CD4-positive, alpha-beta T cell treated with Interleukin-17A for 1 hour (primary cell): Measurements from ENCODE around the gene KIAA0513.

ENCODE experiments used
- DNase-seq: peaks from one replicate; pipeline ENCODE4 v3.0.0-alpha.2; 2020

KIAA0513 gene, protein sequence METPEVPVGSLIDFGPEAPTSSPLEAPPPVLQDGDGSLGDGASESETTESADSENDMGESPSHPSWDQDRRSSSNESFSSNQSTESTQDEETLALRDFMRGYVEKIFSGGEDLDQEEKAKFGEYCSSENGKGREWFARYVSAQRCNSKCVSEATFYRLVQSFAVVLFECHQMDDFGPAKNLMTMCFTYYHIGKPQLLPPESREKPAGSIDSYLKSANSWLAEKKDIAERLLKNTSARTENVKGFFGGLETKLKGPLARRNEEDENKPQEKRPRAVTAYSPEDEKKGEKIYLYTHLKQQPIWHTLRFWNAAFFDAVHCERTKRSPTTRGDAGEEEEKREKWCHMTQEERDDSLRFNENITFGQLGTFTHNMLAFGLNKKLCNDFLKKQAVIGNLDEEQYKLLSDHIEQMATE

DNA sequence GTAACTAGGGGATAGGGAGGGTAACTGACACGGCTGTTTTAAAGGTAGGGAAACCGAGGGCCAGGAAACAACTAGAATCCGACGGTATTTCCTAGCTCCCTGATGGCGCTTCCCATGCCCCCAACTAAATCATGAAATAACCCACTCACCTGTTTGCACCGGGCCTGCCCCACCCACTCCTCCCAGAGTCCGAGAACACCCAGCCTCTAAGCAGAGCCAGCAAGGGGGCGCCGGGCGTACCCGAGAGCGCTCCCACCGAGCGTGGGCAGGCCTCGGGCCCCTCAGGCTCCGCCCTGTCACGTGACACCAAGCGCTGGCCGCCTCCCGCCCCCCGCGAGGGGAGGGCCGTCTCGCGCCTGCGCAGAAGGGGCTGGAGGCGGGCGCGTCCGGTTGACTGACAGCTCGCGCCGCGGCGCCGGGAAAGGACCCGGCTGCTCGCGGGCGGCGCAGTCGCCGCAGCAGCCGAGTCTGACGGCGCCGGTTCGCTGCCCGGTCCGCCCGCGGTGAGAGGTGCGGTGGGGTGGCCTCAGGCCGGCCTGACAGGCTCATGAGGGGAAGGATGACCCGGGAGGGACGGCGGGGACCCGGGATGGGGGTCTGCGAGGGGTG is at the start of gene KIAA0513:
KIAA0513 (plus strand) TSS at position 447 of the 609 bp plus-strand sequence. CDS start 39,277 bp downstream, outside the sequence.
- DNase-seq, result peak; percentile 95

DNA sequence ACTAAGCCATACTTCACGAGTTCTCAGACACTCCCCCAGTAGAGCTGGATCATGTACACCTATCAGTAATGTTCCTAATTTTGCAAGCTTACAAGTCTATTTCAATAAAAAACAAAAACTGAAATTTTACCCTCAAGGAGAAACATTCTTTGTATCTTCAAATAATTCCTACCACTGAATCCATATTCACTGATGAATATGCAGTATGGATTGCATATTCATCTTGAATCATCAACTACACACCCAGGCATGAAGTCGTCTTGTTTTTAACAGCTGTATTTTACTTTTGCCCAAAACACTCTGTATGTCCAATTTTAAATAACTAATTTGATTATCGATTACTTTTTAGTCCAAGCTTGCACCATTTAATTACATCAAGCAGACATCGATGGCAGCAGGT is 48.1 kb upstream of the KIAA0513 start:
- no peak for DNase-seq

- DNase-seq, result peak; percentile 11
Observed at GRCh38 chr16:84982434-84982833, 45.2 kb upstream of the KIAA0513 start.

DNA sequence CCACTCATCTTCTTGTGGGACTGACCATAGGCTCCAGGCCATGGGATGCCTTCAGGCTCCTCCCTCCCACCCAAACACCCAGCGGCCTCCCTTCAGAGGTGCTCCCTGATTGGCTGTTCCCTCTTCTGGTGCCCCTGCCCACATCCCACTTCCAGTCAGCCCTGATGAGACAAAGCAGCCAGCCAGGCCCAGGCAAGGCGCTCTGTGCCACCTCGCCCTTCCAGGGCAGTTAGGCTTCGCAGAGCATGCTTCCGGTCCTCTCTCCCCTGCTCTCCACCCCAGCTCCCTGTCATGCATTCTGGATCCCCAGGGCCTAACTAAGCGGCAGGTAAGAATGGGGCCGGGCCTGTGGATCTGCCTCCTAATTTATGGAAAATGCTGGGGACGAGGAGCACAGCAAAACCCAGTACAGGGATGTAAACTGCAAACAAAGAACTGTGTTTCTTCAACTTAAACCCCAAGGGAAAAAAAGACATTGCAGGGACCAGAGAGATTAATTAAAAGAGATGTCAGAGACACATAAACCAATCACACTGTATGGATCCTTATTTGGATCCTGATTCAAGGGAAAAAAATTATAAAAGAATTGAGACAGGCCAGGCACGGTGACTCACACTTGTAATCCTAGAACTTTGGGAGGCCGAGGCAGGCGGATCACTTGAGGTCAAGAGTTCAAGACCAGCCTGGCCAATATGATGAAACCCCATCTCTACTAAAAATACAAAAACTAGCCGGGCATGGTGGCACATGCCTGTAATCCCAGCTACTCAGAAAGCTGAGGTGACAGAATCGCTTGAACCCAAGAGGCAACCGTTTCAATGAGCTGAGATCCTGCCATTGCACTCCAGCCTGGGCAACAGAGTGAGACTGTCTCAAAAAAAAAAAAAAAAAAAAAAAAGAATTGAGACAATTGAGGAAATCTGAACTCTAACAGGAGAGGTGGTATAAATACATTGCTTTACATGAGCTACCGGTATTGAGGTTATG is 42.2 kb upstream of the KIAA0513 start:
- no peak for DNase-seq

DNA sequence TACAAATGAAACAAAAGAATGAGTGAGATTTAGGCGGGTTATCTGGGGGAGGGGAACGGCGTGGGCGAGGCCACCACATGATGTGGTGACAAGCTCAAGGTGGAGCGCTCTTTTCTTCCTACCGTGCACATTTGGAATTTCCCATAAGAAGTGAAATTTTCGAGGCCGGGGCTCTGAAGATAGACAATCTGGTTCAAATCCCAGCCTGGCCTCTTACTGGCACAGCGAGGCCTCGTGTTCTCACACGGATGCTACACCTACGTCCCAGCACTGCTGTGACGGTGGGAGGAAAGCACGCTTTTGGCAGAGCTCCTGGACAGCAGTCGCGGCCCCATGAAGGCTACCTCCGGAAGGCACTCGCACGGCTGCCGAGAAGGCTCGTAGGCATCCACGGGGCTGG is 41.5 kb upstream of the KIAA0513 start:
- no peak for DNase-seq

DNA sequence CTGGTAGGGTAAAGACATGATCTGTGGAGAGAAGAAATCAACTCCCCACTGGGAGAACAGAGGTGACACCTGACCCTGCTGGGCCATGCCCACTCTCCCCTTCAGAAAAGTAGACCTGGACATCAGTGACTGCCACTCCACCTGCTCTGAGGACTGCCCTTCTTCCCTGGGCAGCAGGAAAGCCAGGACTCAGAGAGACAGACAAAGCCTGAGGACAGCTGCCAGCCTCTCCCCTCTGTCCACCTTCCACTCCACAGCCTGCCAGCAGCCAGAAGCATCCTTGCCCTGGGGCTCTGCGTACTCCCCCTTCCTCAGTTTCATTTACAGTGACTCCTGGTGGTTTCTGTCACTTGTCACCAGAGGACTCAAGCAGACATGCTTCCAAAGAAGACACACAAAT is 40.7 kb upstream of the KIAA0513 start:
- no peak for DNase-seq

GRCh38 chr16:84988328-84989080 is 39.1 kb upstream of the KIAA0513 start:
- no peak for DNase-seq

DNA sequence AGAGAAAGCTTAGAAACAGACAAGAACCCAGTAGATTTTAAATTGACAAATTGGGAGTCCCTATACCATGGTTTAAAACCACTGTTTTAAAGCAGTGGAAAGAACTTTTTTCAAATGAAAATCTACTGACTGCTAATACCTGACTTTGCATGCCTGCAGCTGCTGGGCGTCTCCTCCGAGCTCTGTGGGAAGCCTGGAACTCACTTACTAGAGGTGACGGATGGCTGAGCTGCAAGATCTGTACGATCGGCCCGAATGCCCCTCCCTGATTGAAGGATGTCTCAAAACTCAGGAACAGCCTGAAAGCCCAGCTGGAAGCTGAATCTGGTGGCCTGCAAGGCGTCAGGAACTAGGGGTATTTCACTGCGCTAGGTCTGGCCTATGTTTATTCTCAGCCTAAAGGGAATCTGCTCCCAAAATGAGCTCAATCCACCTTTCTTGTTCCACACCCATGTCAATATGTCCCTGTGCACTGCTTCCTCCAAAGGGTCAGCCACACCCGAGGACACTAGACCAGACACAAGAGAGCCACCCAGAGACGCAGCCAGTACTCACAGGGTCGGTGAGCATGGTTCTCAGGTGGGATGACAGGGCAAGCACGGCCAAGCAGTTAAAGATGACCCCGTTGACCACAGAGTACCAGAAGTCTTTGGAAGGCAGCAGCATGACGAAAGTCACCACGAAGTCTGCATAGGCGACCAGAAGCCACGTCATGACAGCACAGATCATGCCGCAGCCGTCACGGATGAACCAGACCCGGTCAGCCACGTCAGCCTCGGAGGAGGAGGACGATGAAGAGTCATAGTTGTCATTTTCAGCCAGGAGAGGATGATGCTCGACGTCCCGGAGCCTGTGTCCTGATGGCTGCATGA is 37.6 kb upstream of the KIAA0513 start:
- no peak for DNase-seq

- no peak for DNase-seq
Observed at GRCh38 chr16:84990782-84991181, 36.8 kb upstream of the KIAA0513 start.

DNA sequence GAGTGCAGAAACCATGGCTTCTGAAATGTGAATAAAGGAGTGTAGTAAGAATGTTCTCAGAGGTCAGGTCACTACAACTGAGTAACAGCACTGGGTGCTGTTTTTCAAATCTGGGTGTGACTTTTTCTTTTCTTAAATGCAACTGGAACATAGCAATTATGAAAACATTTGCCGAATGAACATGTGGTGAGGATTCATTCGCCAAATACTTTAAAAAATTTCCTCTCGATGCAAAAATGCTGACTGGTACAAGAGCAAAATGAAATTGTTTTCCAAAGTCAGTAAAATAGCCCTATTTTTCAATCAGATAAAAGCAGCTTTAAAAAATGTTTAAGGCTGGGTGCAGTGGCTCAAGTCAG is 34.9 kb upstream of the KIAA0513 start:
- no peak for DNase-seq

DNA sequence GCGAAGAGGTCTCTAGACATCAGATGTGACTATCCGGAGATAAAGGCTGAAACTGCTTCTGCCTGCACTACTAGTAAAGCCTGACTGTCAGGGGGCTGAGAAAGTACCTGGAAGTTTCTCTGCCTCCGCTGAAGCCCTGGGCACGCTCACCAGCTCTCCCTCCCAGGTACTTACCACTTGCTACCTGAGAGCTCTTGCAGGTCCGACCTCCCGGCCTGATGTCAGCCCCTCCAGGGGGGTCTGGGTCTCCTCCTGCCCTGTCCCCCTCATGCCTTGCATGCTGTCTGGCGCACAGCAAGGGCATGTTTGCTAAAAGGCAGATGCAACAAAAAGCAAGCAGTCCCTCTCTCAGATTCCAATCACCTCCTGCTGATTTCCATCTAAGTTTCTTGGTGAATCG is 33.7 kb upstream of the KIAA0513 start:
- no peak for DNase-seq

- DNase-seq, result peak; percentile 52
Observed at GRCh38 chr16:84995663-84996062, 31.9 kb upstream of the KIAA0513 start.

DNA sequence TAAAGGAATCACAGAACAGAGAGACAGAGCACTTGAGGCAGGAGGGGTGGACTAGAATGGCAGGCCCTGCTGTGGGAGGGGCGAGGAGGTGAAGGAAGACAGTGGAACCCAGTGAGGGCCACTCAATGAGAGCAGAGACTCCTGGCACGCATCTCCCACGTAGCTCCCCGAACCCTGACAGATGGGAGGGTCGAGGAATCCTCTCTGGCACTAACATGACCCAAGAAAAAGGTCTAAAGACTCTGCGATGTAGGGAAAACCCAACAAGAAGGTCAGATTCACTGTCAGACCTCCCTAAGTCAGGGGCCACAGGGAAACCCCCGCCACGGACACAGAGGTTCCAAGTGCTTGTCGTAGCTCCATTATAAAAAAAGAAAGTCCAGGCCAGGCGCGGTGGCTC is 31.2 kb upstream of the KIAA0513 start:
- DNase-seq, result no peak

- DNase-seq, result no peak
Observed at GRCh38 chr16:84999200-84999599, 28.4 kb upstream of the KIAA0513 start.

- DNase-seq, result no peak
Observed at GRCh38 chr16:84999857-85000480, 27.6 kb upstream of the KIAA0513 start.

- DNase-seq, result no peak
Observed at GRCh38 chr16:85002099-85002541, 25.5 kb upstream of the KIAA0513 start.

DNA sequence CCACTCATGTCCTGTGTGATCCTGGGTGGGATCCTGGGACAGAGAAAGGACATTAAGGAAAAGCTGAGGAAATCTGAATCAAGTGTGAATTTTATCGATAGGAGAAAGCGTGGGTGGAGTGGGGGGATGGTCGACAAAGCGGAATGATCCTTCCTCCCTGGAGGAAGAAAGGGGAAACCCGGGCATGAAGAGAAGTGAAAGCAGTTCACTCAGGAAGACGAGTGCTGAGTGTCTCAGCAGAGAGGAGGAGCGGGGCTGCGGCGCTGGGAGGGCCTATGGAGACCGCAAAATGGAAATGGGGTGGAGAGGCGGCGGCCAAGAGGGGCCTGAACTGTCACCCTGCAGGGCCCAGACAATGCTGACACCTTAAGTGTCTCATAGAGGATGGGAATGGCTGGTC is 25.0 kb upstream of the KIAA0513 start:
- DNase-seq, result no peak

DNA sequence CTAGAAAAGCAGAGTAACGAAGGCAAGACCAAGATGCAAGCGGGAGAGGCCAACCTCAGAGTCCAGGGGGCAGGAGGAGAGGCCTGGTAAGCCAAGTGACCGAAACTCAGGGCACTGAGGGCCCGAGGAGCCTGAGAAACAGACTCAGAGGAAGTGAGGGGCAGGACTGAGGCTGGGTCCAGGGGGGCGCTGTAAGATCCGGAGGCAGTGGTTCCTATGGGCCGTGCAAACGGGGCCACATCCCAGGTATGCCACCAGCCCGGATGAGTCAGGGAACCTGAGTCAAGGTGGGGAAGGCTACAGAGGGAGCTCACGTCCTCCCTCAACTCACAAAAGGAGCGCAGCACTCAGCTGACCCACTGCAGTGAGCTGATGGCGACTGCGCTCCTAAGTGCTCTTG is 24.5 kb upstream of the KIAA0513 start:
- no peak for DNase-seq

GRCh38 chr16:85003725-85004586 is 23.6 kb upstream of the KIAA0513 start:
- DNase-seq, result no peak

DNA sequence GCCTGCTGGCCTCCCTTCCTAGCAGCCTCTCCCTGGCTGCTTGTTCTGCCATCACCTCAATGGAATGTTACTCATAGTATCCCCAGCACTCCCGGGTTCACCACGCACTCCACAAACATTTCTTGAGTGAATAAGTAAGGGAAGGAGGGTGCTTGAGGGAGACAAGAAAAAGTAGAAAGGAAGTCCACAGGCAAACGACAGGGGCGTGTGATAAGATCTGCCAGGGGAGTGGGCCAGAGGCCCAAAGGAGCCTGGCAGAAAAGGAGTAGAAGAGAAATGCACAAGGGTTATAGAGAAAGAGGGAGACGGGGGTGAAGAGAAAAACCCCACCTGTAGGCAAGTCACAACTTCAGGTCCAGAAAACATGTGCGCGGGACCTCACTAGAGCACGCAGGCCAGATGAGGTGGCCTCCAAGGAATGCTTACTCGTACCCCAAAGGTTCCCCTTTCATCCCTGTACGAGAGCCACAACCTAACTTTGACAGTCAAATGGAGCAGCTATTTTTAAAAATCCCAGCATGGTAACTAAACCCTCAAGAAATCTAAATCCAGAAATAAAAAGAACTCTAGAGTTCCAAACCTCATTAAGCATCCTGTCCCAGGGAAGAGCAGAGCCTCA is 22.9 kb upstream of the KIAA0513 start:
- no peak for DNase-seq
